Sciatic nerve (tissue), 2 donors: ENCODE results near the gene TWNK. TPM values are rescaled to one million over a fixed set of nuclear protein-coding genes. Genes with fewer than 3 reads are reported as not detected.
A peak's percentile ranks its signal among the peaks of the same experiment; 100 is the strongest.
"Not testable (repeated sequence)": the region's sequence is repeated elsewhere in the genome, so short reads cannot be mapped to it uniquely, and the experiment has no call there.

ENCODE experiments used
- ATAC-seq: fragments of 200-7000 bp; cut with Tn5 transposase; one replicate; pipeline ENCODE4 v1.9.1; 2020; ENCODE audit warnings: mild to moderate bottlenecking, moderate library complexity
- DNase-seq: peaks from one replicate; pipeline ENCODE4 v3.0.0-alpha.2; 2020; ENCODE audit warnings: low spot score
- intact Hi-C: fragments of 100-400 bp; cut with DNase I; formaldehyde crosslinking; loops from one replicate; pipeline ENCODE4 v1.14.2; 2022
- total RNA-seq: library from RNA; stranded (reverse); fragmentation: NEBNext Ultra II Directional; extraction: Animal tissue kit (Norgen Biotek cat#: 25700); gene quantifications from one replicate; pipeline ENCODE4 v1.2.1, GENCODE V29; 2021
- donor health status: DM: no; HTN: no; CAD: no.
- donor health status: DM: no; HTN: no; CAD: no.

Gene TWNK
- total RNA-seq, 1 donor from 2014 or later: 5.9 TPM

- no peak for DNase-seq
- intact Hi-C loops: no loop called here
These were observed 15.0 kb upstream of the TWNK start for GRCh38 chr10:100972115-100972903.

GRCh38 chr10:100972904-100973535 lies 14.3 kb upstream of the TWNK start:
- DNase-seq: no peak
- ATAC-seq: no peak
- intact Hi-C loops: no loop called here

More at GRCh38 chr10:100972115-100972903, 15.0 kb upstream of the TWNK start:
- no peak for ATAC-seq

DNA sequence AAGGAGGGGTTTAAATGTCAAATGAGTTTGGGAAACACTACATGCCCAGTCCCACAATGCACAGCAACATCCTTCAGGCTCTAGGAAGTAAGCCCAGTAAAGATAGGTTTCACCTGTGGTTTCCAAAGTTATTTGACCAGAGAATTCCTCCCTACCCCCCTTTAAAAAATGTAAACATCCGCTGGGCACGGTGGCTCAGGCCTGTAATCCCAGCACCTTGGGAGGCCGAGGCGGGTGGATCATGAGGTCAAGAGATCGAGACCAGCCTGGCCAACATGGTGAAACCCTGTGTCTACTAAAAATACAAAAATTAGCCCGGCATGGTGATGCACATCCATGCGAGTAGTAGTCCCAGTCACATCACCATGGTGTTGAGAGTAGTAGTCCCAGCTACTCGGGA lies 11.9 kb upstream of the TWNK start:
- DNase-seq, ATAC-seq, intact Hi-C loops: not testable (repeated sequence)

GRCh38 chr10:100976906-100977305 lies 10.4 kb upstream of the TWNK start:
- DNase-seq (no peak), ATAC-seq (no peak)
- intact Hi-C loops: no loop called here

GRCh38 chr10:100977436-100977835 lies 9.9 kb upstream of the TWNK start:
- DNase-seq (peak; percentile 12), ATAC-seq (no peak)
- intact Hi-C loops: no loop called here

DNA sequence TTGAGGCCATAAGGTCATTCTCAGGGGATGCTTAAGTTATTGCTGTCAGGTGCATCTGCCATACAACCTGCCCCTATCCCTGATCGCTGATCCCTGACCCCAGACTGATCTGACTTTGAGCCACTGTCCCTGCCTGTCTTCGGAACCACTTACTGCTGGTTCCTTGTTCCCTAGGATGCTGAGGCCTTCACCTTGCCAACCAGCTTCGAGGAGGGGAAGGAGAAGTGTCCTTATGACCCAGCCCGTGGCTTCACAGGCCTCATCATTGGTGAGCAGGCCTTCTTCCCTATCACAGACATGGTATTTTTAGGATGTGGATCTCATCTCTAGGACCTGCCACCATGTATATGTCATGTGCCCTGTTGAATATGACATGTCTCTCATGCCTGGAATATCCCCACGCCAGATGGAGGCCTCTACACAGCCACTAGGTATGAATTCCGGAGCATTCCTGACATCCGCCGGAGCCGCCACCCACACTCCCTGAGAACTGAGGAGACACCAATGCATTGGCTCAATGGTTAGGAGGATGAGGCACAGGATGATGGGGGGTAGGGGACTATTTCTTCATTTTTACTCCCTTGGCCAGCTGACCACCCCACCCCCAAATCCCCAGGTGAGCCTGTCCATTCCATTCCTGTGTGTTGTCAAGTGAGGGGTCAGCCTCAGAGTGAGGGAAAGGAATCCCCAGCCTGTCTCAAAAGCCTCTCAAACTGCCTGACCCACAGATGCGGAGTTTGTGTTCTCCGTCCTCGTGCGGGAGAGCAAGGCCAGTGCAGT lies 9.0 kb upstream of the TWNK start:
- no peak for ATAC-seq
- intact Hi-C loops: no loop called here
- peak; percentile 42 for DNase-seq

GRCh38 chr10:100978901-100979195 lies 8.5 kb upstream of the TWNK start:
- DNase-seq (peak; percentile 36), ATAC-seq (no peak)
- intact Hi-C loops: no loop called here

- peak; percentile 54 for DNase-seq
- ATAC-seq: peak; percentile 23
- intact Hi-C loops: no loop called here
These were observed 7.5 kb upstream of the TWNK start for GRCh38 chr10:100979791-100980272.

GRCh38 chr10:100980311-100980710 lies 7.0 kb upstream of the TWNK start:
- intact Hi-C loops: no loop called here
- DNase-seq (peak; percentile 30), ATAC-seq (no peak)

GRCh38 chr10:100980711-100981110 lies 6.6 kb upstream of the TWNK start:
- ATAC-seq (no peak), DNase-seq (peak; percentile 42)
- intact Hi-C loops: no loop called here

DNA sequence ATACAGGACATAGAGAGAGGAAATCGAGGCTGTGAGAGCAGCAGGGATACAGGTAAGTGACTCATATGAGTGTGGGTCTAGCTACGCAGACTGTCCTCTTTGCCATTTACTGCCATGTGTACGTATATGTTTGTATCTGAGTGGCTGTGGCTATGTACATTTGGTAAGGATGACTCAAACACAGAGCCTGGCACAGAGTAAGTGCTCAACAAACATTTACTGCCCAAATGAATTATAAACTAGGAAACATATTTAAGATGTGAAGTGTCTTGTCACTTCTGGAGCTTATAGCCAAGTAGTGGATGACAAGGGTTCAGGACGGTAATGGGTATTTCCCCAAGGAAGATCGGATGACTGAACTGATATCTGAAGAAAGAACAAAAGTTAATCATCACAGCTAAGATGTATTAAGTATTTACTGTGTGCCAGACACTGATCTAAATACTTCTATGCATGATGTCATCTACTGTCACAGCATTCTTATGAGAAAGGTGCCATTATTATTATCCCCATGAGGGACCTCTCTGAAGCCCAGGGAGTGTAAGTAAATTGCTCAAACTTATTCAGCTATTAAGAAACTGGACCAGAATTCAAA lies 6.1 kb upstream of the TWNK start:
- intact Hi-C loops: no loop called here
- DNase-seq (no peak), ATAC-seq (no peak)

- intact Hi-C loops: no loop called here
- ATAC-seq: no peak
These were observed 4.2 kb upstream of the TWNK start for GRCh38 chr10:100982916-100983830.

GRCh38 chr10:100983868-100984671 lies 3.3 kb upstream of the TWNK start:
- intact Hi-C loops: no loop called here
- peak; percentile 53 for DNase-seq
- no peak for ATAC-seq

More at GRCh38 chr10:100982916-100983830, 4.2 kb upstream of the TWNK start:
- peak; percentile 49 for DNase-seq

DNA sequence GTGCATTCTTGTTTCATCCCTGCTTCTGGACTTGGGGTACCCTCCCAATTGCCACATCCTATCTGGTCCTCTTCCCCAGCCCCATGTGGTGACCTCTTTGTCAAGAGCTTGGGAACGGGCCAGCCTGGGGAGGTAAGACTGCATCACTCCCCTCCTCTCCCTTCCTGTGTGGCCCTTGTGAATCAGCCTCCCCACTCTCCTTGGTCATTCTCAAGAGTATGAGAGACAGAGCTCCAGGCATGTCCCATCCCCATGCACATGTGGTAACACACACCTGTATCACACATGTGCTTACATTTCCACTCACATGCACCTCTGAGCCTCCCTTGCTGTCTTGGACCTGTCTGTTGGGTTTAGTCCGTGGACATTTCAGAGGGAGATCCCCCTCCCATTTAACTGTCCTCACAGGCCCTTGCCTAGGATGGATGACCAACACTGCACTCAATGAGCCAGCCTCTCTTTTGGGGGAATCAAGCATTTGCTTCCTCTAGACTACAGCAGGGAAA lies 2.6 kb upstream of the TWNK start:
- intact Hi-C loops: no loop called here
- ATAC-seq (no peak), DNase-seq (peak; percentile 39)

GRCh38 chr10:100985336-100985735 lies 2.0 kb upstream of the TWNK start:
- intact Hi-C loops: no loop called here
- peak; percentile 57 for DNase-seq
- ATAC-seq: peak; percentile 14

DNA sequence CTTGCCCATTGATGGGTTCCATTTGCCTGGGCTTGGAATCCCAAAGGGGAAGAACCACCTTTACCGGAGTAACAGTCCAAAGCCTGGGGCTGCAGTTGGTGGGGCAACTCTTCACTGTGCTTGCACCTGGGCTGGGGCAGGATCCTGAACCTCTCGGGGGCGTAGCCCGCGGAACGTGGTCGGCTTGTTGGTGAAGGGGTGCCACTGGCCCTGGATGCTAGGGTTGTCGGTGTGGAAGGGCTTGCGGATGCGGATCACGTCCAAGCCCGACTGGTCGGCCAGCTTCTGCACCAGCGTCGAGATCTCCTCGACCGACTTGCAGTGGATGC lies 756 bp upstream of the TWNK start:
- DNase-seq (no peak), ATAC-seq (no peak)
- intact Hi-C loops: no loop called here

GRCh38 chr10:100987685-100988049 lies 324 bp downstream of the TWNK start:
- DNase-seq (no peak), ATAC-seq (no peak)
- intact Hi-C loops: no loop called here

DNA sequence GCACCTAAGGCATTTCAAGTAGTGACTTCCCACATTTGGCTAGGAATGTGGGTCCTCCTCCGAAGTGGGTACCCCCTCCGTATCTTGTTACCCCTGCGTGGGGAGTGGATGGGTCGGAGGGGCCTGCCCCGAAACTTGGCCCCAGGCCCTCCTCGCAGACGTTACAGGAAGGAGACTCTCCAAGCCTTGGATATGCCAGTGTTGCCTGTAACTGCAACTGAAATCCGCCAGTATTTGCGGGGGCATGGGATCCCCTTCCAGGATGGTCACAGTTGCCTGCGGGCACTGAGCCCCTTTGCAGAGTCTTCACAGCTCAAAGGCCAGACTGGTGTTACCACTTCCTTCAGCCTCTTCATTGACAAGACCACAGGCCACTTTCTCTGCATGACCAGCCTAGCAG lies 823 bp downstream of the TWNK start:
- ATAC-seq: no peak
- intact Hi-C loops: no loop called here
- no peak for DNase-seq
